GM19043 (cell line): ENCODE measurements around the gene SLC5A10.
A peak's percentile ranks its signal among the peaks of the same experiment; 100 is the strongest.
"Not testable (repeated sequence)": the region's sequence is repeated elsewhere in the genome, so short reads cannot be mapped to it uniquely, and the experiment has no call there.

Source experiments
- ATAC-seq: cut with Tn5 transposase; IDR thresholded peaks from one replicate; pipeline ENCODE4 v1.9.1; 2021; ENCODE audit warnings: low read depth; ENCODE audit not compliant: unreplicated experiment

The SLC5A10 gene

GRCh38 chr17:18946536-18946935 lies 5.4 kb upstream of the SLC5A10 start:
- ATAC-seq: no peak

- no peak for ATAC-seq
Observed at GRCh38 chr17:18947866-18948265, 4.1 kb upstream of the SLC5A10 start.

GRCh38 chr17:18948476-18949006 lies 3.4 kb upstream of the SLC5A10 start:
- no peak for ATAC-seq

- no peak for ATAC-seq
Observed at GRCh38 chr17:18949566-18949965, 2.4 kb upstream of the SLC5A10 start.

GRCh38 chr17:18950346-18950745 lies 1.6 kb upstream of the SLC5A10 start:
- no peak for ATAC-seq

- ATAC-seq: no peak
Observed at GRCh38 chr17:18950944-18951905, 740 bp upstream of the SLC5A10 start.

- no peak for ATAC-seq
Observed at GRCh38 chr17:18953231-18953728, 1.3 kb downstream of the SLC5A10 start.

- no peak for ATAC-seq
Observed at GRCh38 chr17:18954321-18954720, 2.4 kb downstream of the SLC5A10 start.

- no peak for ATAC-seq
Observed at GRCh38 chr17:18955009-18955408, 3.0 kb downstream of the SLC5A10 start.

GRCh38 chr17:18956021-18956420 lies 4.1 kb downstream of the SLC5A10 start:
- not testable (repeated sequence) for ATAC-seq

- no peak for ATAC-seq
Observed at GRCh38 chr17:18956581-18956980, 4.6 kb downstream of the SLC5A10 start.

- ATAC-seq: no peak
Observed at GRCh38 chr17:18957831-18958230, 5.9 kb downstream of the SLC5A10 start.

- no peak for ATAC-seq
Observed at GRCh38 chr17:18958611-18959010, 6.6 kb downstream of the SLC5A10 start.

GRCh38 chr17:18959071-18959844 lies 7.3 kb downstream of the SLC5A10 start:
- no peak for ATAC-seq

GRCh38 chr17:18959845-18960240 lies 7.9 kb downstream of the SLC5A10 start:
- no peak for ATAC-seq

- ATAC-seq: no peak
Observed at GRCh38 chr17:18960241-18960665, 8.3 kb downstream of the SLC5A10 start.

- ATAC-seq: peak; percentile 55
Observed at GRCh38 chr17:18960803-18961511, 9.0 kb downstream of the SLC5A10 start.

- ATAC-seq: no peak
Observed at GRCh38 chr17:18961634-18962493, 9.9 kb downstream of the SLC5A10 start.

- ATAC-seq: no peak
Observed at GRCh38 chr17:18962494-18962815, 10.5 kb downstream of the SLC5A10 start.
